Smooth muscle cell (in vitro differentiated cells): ENCODE measurements around the gene PIK3R1. TPM values are rescaled to one million over a fixed set of nuclear protein-coding genes. Genes with fewer than 3 reads are reported as not detected.

Source experiments
- DNase-seq: peaks from one replicate; lab custom pipeline; 2025; ENCODE audit not compliant: unreplicated experiment; lab: John Stamatoyannopoulos, UW
- H2AFZ ChIP-seq: fragments of 200-600 bp; sonication (generic); 2 replicates; pipeline ENCODE4 v1.6.0; 2016; ENCODE audit warnings: antibody characterized with exemption, low read depth, mild to moderate bottlenecking
- H3F3A ChIP-seq: fragments of 200-600 bp; sonication (generic); 2 replicates; pipeline ENCODE4 v1.6.0; 2017; ENCODE audit warnings: antibody characterized with exemption, low read depth
- H3K27ac ChIP-seq: fragments of 200-600 bp; sonication (generic); 2 replicates; pipeline ENCODE4 v1.5.1; 2016; ENCODE audit warnings: low read depth, mild to moderate bottlenecking
- H3K27me3 ChIP-seq: fragments of 200-600 bp; sonication (generic); 2 replicates; pipeline ENCODE4 v1.6.1; 2016; ENCODE audit warnings: low read depth, mild to moderate bottlenecking
- H3K36me3 ChIP-seq: fragments of 200-600 bp; sonication (generic); 2 replicates; pipeline ENCODE4 v1.5.1; 2016; ENCODE audit warnings: low read depth
- H3K4me1 ChIP-seq: fragments of 200-600 bp; sonication (generic); 2 replicates; pipeline ENCODE4 v1.5.1; 2016; ENCODE audit warnings: low read depth
- H3K4me2 ChIP-seq: fragments of 200-600 bp; sonication (generic); 2 replicates; pipeline ENCODE4 v1.6.0; 2016; ENCODE audit warnings: mild to moderate bottlenecking
- H3K4me3 ChIP-seq: fragments of 200-600 bp; sonication (generic); 2 replicates; pipeline ENCODE4 v1.5.1; 2016; ENCODE audit warnings: mild to moderate bottlenecking
- H3K79me2 ChIP-seq: fragments of 200-600 bp; sonication (generic); 2 replicates; pipeline ENCODE4 v1.6.0; 2016; ENCODE audit warnings: low read depth, mild to moderate bottlenecking
- H3K9ac ChIP-seq: fragments of 200-600 bp; sonication (generic); 2 replicates; pipeline ENCODE4 v1.6.0; 2016; ENCODE audit warnings: low read depth
- H3K9me3 ChIP-seq: fragments of 200-600 bp; sonication (generic); replicated peaks from 2 replicates; pipeline ENCODE4 v1.5.1; 2016; ENCODE audit warnings: low read depth
- H4K20me1 ChIP-seq: fragments of 200-600 bp; sonication (generic); 2 replicates; pipeline ENCODE4 v1.6.0; 2016; ENCODE audit warnings: low read depth
- CTCF ChIP-seq: fragments of 200-600 bp; sonication (generic); IDR thresholded peaks from 2 replicates; pipeline ENCODE4 v1.5.1; 2017; ENCODE audit warnings: borderline replicate concordance, mild to moderate bottlenecking, antibody characterized with exemption; ENCODE audit not compliant: insufficient read depth, poor library complexity, severe bottlenecking
- WGBS: methylation state at CpG from one replicate; pipeline ENCODE4 v1.1.7; 2016; ENCODE audit warnings: low lambda C conversion rate; 5-methylcytosine and 5-hydroxymethylcytosine counted together
- polyA plus RNA-seq: library from polyadenylated mRNA; unstranded; fragments of >200 nt; fragmentation: Nextera tagmentation; extraction: Ambion mirVana; gene quantifications from 2 replicates; pipeline ENCODE4 v1.2.1, GENCODE V29; 2016
- total RNA-seq: library from RNA; depleted of rRNA; stranded (reverse); fragments of >200 nt; gene quantifications from 2 replicates; pipeline ENCODE4 v1.2.3, GENCODE V29; 2014

PIK3R1 gene
- total and polyA plus RNA-seq, 2 experiments from 2014 or later = 5.3 to 63.6 TPM

- H3K4me2 ChIP-seq = no peak overlapping the region
- H3K36me3 ChIP-seq = no peaks in the 10 kb centered on the region
- H3K27ac ChIP-seq = no peak overlapping the region
- no peaks in the 10 kb centered on the region for H3K79me2 ChIP-seq
- WGBS = 94% methylated on average over 4 of the region's 4 CpGs
- no peak overlapping the region for H3K4me3 ChIP-seq
- TF ChIP-seq CTCF = no peak
- no peaks in the 10 kb centered on the region for H3K27me3 ChIP-seq
- H3K9ac ChIP-seq = no peak overlapping the region
- H4K20me1 ChIP-seq = no peaks in the 10 kb centered on the region
- H3K4me1 ChIP-seq = peaks cover 13% of the 10 kb centered on the region
- no peaks in the 10 kb centered on the region for H3K9me3 ChIP-seq
- DNase-seq = no peak
- H2AFZ ChIP-seq = no peak overlapping the region
- no peaks in the 10 kb centered on the region for H3F3A ChIP-seq
Measured at GRCh38 chr5:68190619-68191018, 24.9 kb upstream of the PIK3R1 start.

- Histone ChIP-seq H3K4me1 (peaks cover 13% of the 10 kb centered on the region), H3K4me2 (no peak overlapping the region), H3K36me3 (no peaks in the 10 kb centered on the region), H3K9ac (no peak overlapping the region), H3K9me3 (no peaks in the 10 kb centered on the region), H3F3A (no peaks in the 10 kb centered on the region), H3K27me3 (no peaks in the 10 kb centered on the region), H4K20me1 (no peaks in the 10 kb centered on the region), H3K79me2 (no peaks in the 10 kb centered on the region), H2AFZ (no peak overlapping the region), H3K27ac (no peak overlapping the region), H3K4me3 (no peak overlapping the region)
- DNase-seq = no peak
- WGBS = 95% methylated on average over 1 of the region's 1 CpG
- TF ChIP-seq CTCF = no peak
Measured at GRCh38 chr5:68191083-68191791, 24.3 kb upstream of the PIK3R1 start.

GRCh38 chr5:68192679-68193060, 22.9 kb upstream of the PIK3R1 start:
- peaks cover 6% of the 10 kb centered on the region for H3K4me1 ChIP-seq
- TF ChIP-seq CTCF = no peak
- no peaks in the 10 kb centered on the region for H3K79me2 ChIP-seq
- H3K9ac ChIP-seq = no peak overlapping the region
- DNase-seq = no peak
- H3K4me2 ChIP-seq = no peak overlapping the region
- no peak overlapping the region for H3K27ac ChIP-seq
- no peak overlapping the region for H2AFZ ChIP-seq
- H3K4me3 ChIP-seq = no peak overlapping the region
- no peaks in the 10 kb centered on the region for H3F3A ChIP-seq
- 93% methylated on average over 3 of the region's 3 CpGs for WGBS
- no peaks in the 10 kb centered on the region for H3K27me3 ChIP-seq
- no peaks in the 10 kb centered on the region for H3K36me3 ChIP-seq
- no peaks in the 10 kb centered on the region for H3K9me3 ChIP-seq
- no peaks in the 10 kb centered on the region for H4K20me1 ChIP-seq

- H3K79me2 ChIP-seq = no peaks in the 10 kb centered on the region
- H4K20me1 ChIP-seq = no peaks in the 10 kb centered on the region
- no peaks in the 10 kb centered on the region for H3K27me3 ChIP-seq
- H3K9ac ChIP-seq = no peak overlapping the region
- no peak for TF ChIP-seq CTCF
- H3K27ac ChIP-seq = no peak overlapping the region
- no peak overlapping the region for H3K4me3 ChIP-seq
- no peaks in the 10 kb centered on the region for H3F3A ChIP-seq
- 42% methylated on average over 3 of the region's 3 CpGs for WGBS
- H2AFZ ChIP-seq = no peak overlapping the region
- no peaks in the 10 kb centered on the region for H3K4me1 ChIP-seq
- H3K36me3 ChIP-seq = no peaks in the 10 kb centered on the region
- no peak overlapping the region for H3K4me2 ChIP-seq
- no peak for DNase-seq
- H3K9me3 ChIP-seq = no peaks in the 10 kb centered on the region
Measured at GRCh38 chr5:68193481-68194036, 22.0 kb upstream of the PIK3R1 start.
